Activated CD4-positive, alpha-beta T cell treated with anti-CD3 and anti-CD28 coated beads, Interleukin-2, Interleukin-4, amounts not matched to agents 100 ng/mL and 50 ng/mL, durations not matched to agents 16 hours and 8 hours (primary cell): ENCODE results near the gene CNOT2.

Source experiments
- DNase-seq: peaks from one replicate; pipeline ENCODE4 v3.0.0-alpha.2; 2020; ENCODE audit warnings: low spot score

Gene CNOT2

DNA sequence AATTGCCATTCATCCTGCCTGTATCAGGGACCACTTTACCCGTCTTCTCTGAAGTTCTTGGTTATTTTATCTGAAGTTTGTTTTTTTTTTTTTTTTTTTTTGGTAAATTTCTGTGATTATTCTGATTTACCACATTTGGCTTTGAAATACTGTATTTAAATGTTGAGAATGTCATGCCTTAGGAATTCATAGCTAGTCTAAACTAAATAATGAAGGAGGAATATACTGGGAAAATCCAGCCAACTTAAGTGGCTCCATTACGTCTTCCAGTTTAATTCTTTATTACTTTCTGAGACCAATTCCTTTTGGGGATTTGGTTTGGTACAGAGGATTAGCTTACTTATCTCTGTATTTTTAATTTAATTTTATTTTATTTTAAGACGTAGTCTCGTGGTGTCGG is 62.6 kb downstream of the CNOT2 start:
- no peak for DNase-seq

- DNase-seq, result no peak
These were observed 63.4 kb downstream of the CNOT2 start for GRCh38 chr12:70306676-70307075.

- no peak for DNase-seq
These were observed 64.6 kb downstream of the CNOT2 start for GRCh38 chr12:70307868-70308267.

- no peak for DNase-seq
These were observed 66.1 kb downstream of the CNOT2 start for GRCh38 chr12:70309348-70309747.

- no peak for DNase-seq
These were observed 70.9 kb downstream of the CNOT2 start for GRCh38 chr12:70314145-70314544.

DNA sequence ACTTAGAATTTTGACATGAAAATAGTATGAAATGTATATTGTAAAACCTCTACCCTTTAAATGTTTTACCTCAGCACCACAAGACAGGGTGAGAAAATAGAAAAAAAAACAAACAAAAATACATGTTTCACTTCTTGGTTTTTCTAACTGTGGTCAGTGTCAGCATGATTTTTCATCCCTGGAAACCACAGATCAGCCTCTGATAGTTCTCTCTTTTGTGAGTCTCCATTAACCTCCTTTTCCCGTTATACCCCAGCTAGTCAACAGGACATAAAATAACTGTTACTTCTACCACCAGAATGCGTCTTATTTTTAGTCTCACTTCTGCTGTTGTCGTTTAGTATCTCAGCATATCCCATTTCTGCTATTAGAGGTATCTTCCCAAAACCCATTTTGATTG is 74.5 kb downstream of the CNOT2 start:
- peak; percentile 42 for DNase-seq

DNA sequence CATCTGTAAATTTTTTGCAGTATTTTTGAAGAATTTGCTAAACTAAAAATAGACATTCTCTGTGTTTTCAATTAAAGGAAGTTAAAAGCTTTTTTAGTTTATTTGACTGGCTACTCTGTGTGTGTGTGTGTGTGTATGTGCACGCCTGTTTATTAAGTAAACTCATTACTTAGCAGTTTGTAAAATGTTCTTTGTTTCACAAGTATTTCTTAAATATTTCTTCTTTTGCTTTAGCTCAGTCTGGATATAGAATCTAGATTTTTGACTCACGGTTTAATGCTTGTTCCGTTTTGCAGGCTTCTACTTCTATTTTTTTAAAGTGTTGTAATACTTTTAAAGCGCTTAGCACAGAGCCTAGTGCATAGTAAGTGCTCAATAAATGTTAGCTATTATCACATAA is 76.4 kb downstream of the CNOT2 start:
- no peak for DNase-seq

DNA sequence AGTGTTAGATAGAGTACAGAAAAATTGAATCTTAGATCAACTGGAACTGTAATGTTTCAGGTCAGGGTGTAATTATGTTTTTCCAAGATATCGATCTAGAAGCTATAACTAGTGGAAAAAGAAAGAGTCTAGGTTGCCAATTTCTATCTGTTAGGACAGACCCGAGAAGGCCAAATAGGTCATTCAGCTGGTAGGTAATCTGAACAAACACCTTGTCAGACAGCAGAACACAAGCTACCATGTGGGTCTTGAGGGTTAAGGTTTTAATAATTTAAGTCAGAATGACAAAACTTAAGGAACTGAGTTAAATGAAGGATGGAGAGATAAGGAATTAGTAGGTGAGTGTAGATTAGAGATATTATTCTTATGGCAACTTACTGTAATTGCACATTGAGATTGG is 78.0 kb downstream of the CNOT2 start:
- no peak for DNase-seq

DNA sequence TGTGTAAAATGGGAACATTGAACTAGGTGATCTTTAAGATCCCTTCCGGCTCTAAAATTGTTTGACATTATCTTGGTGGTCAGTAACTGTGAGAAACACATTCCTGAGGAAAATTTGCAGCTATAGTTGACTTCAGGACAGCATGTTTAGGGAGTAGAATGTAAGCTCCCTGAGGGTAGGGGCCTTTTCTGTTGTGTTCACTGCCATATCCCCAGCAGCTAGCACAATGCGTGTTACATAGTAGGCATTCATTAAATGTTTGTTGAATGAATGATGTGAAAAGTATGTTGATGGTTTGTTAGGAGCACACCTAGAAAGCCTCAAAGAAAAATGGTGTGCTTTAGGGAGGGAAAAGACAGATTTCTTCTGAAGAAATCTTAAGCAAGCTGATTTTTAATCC is 84.3 kb downstream of the CNOT2 start:
- DNase-seq, result no peak

GRCh38 chr12:70329728-70330127 is 86.5 kb downstream of the CNOT2 start:
- no peak for DNase-seq

DNA sequence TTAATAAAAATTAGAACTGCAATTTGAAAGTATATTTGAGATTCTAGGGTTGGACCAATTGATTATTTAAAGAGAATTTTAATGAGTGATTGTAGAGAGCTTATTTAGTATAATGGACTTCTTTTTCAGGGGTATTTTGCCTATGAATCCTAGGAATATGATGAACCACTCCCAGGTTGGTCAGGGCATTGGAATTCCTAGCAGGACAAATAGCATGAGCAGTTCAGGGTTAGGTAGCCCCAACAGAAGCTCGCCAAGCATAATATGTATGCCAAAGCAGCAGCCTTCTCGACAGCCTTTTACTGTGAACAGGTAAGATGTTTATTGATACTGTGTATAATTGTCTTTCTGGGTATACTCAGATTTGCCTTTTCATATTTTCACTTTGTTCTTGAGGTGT is 86.9 kb downstream of the CNOT2 start:
- DNase-seq, result no peak

- no peak for DNase-seq
These were observed 89.0 kb downstream of the CNOT2 start for GRCh38 chr12:70332236-70332635.

DNA sequence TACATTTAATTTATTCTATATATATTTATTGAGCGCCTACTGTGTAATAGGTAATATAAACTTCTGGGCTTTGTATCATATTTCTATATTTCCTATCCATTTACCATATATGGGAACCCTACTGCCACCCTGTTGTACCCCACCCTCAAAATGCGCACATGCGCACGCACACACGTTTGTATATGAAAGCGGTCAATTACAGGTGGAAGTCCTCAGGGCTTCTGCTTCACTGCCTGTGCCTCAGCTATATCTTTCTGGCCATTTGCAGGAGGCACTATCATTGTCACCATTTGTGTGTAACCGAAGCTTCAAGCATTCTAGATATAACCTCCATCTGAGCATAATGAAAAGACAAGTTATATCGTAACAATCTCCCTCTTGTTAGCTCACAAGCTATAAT is 91.5 kb downstream of the CNOT2 start:
- DNase-seq, result no peak

- DNase-seq, result no peak
These were observed 95.3 kb downstream of the CNOT2 start for GRCh38 chr12:70338531-70338930.

- no peak for DNase-seq
These were observed 107.8 kb downstream of the CNOT2 start for GRCh38 chr12:70351076-70351475.

GRCh38 chr12:70353780-70354660 is 110.8 kb downstream of the CNOT2 start:
- no peak for DNase-seq

GRCh38 chr12:70354787-70355186 is 111.6 kb downstream of the CNOT2 start:
- no peak for DNase-seq

DNA sequence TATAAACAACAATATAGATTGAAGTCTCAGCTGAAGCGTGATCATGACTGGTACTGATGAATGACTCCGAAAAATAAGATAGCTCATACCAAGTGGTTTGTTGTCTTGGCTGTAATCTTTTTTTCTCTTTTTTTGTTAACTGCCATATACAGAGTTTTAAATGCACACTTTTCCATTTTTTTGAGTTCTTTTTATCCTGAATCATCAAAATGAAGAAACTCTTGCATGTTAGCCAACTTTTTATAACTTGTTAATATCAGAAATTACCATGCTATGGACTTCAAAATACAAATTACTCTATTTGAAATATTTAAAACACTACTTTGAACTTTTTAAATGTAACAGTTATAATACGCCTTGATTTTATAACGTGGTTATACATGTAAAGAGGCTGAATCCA is 112.7 kb downstream of the CNOT2 start:
- DNase-seq, result no peak

GRCh38 chr12:70359458-70360197 is 116.4 kb downstream of the CNOT2 start:
- DNase-seq, result no peak

DNA sequence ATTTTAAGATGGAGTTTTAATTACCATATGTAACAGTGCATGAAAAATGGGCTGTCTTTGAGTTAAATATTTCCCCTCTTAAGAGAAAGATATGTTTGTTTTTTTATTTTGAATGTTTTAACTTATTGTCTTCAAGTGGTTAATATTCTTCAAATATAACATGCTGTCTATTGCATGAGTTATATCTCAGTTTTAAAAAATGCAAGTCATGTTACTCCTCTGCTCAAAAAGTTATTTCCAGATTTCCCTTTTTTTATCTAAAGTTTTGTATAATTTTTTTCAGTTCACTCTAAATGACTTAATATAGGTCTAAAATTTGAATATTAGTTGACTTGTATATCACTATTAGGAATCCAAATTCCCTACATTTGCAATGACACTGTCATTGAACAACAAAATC is 117.0 kb downstream of the CNOT2 start:
- no peak for DNase-seq

DNA sequence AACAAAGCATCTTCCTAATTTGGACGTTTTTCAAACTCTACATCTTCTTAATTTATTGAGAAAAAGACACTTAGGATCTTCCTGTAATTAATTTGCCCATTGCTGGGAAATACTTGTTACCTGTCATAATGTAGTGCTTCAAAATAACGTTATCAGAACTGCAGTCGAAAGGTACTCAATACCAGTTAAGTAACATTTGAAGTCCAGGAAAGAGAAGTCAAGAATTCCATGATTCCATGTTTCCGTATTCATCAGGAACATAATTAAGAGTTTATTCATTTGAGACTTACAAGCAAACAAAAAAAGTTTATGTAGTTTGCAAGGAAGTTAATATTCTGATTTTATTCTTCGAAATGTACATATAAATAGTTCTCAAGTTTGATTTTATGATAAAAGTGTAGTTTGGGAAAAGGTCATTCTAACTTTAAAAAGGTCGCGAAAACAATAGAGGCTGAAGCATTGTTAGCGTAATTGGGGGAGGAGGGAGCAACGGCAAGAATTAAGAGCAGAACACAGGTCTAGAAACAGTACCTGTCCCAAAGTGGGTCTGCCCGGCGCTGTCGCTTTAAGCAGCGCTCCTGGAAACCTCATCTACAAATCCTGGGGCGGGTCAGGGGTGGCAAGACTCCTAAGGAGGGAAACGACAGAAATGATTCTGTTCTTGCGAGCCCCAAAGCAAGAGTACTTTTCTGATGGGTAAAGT is 121.6 kb downstream of the CNOT2 start:
- no peak for DNase-seq

DNA sequence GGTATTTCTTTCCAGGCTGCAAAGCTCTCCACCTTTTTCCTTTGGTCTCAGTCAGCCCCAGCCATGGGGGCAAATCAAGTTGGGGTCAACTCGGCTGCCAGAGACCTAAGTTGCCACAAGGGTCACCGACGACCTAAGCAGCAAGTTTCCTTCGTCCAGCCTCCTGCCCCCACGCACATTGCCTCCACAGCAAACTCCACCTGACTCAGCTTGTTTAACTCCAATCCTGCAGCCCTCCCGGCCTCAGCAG is 122.1 kb downstream of the CNOT2 start:
- DNase-seq, result no peak
